Astrocyte of the spinal cord (primary cell): Measurements from ENCODE around the gene HS2ST1.

ENCODE experiments used
- DNase-seq: peaks from one replicate; pipeline ENCODE4 v3.0.0; 2011; ENCODE audit warnings: low read depth, low spot score
- H3K4me3 ChIP-seq: 2 replicates; pipeline ENCODE4 v1.5.1; 2011; ENCODE audit warnings: low read depth, mild to moderate bottlenecking, low read length, moderate library complexity
- in situ Hi-C: cut with HindIII; loops from 2 replicates; pipeline ENCODE4 v1.10.0; 2017; ENCODE audit warnings: low sequenced_read_pairs
- TF ChIP-seq, protein P1 (sequence below): IDR thresholded peaks from 2 replicates; pipeline ENCODE4 v1.5.1; 2012; ENCODE audit warnings: low read depth, mild to moderate bottlenecking, low read length, inconsistent platforms

HS2ST1 gene

DNA sequence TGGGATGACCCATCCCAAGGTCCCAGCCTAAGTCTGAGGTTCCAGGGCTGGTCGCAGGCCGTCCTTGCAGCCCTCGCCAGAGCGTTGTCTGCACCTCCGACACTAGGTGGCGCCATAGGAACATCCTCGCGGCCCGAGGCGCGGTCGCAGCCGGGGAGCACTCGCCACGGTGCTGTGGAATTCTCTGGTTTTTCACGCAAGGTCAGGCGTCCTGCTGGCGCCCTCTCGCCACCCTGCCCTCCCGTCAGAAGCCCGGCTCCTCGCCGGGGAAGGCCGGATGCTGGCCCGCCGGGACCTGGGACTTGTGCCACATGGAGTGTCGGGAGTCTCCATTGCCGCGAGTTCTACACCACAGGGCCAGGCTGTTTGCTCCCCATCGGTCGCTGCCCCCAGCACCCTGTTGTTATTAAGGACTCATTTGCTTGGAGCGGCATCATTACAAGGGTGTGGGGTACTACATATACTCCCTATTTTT is 217.4 kb downstream of the HS2ST1 start:
- DNase-seq: peak; percentile 79
- TF ChIP-seq, protein P1, sequence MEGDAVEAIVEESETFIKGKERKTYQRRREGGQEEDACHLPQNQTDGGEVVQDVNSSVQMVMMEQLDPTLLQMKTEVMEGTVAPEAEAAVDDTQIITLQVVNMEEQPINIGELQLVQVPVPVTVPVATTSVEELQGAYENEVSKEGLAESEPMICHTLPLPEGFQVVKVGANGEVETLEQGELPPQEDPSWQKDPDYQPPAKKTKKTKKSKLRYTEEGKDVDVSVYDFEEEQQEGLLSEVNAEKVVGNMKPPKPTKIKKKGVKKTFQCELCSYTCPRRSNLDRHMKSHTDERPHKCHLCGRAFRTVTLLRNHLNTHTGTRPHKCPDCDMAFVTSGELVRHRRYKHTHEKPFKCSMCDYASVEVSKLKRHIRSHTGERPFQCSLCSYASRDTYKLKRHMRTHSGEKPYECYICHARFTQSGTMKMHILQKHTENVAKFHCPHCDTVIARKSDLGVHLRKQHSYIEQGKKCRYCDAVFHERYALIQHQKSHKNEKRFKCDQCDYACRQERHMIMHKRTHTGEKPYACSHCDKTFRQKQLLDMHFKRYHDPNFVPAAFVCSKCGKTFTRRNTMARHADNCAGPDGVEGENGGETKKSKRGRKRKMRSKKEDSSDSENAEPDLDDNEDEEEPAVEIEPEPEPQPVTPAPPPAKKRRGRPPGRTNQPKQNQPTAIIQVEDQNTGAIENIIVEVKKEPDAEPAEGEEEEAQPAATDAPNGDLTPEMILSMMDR: peak; percentile 90
- in situ Hi-C loops: no loop called here
- peak overlapping the region; percentile 33 for H3K4me3 ChIP-seq

DNA sequence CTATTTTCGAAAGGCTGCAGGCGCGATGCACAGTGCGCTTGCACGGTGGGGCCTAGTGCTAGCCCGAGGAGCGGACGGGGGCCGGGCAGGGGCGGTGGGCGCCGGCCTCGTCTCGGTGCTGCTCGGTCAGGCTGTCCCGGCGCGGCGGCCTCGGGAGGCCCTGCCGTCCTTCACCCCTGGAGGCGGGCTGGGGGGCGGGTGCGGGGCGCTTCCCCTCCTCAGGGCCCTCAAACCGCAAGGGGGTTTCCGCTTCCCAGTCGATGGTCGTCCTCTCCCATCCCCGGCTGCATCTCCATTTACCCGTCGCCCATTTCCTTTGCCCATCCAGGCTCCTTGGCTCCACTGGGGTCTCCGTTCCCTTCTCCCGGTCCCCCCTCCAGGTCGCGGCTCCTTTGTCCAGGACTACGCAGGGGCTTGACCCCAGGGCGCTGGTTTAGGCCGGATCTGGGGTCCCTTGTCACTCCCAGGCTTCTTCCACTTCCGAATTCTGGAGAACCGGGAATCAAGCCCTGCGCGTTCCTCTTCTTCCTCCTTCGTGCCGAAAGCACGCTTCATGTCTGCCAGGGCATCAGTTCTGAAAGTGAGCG is 217.9 kb downstream of the HS2ST1 start:
- DNase-seq: no peak
- peak overlapping the region; percentile 33 for H3K4me3 ChIP-seq
- in situ Hi-C loops: no loop called here
- TF ChIP-seq, protein P1: no peak

GRCh38 chr1:87134061-87134460 is 219.6 kb downstream of the HS2ST1 start:
- no peak for DNase-seq
- H3K4me3 ChIP-seq: no peak overlapping the region
- in situ Hi-C loops: no loop called here
- TF ChIP-seq, protein P1: no peak

DNA sequence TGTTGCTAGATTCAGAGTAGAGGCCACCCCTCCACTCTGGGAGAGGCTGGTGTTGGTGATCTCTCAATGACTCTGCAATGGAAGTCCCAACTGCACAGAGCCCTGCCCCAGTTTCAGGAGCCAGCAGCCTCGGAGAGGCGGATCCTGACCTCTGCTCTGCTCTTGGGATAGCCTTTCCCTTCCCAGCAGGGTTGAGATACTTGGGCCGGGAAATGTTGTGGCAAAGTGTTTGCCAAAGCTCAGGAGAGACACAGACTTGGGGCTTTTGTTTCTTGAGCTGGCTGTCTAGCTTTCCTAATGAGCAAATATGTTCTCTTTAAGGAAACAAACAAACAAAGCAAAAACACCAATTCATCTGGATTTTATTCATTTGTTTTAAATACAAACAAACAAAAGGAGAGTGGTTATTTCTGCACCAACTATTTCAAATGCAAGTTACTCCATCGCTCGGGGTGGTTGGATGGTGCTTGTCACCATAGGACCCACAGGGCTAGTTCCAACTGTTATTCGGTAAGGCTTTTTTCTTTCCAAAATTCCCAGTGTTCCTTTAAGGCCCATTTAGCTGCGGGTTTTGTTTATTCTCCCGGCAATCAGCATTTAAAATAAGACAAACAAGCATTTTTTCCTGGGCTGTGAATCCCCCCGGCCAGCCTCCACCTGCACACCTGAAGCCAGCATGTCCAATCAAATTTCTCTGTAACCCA is 220.3 kb downstream of the HS2ST1 start:
- no peak overlapping the region for H3K4me3 ChIP-seq
- TF ChIP-seq, protein P1: no peak
- in situ Hi-C loops: no loop called here
- no peak for DNase-seq

GRCh38 chr1:87135329-87135712 is 220.9 kb downstream of the HS2ST1 start:
- in situ Hi-C loops: no loop called here
- TF ChIP-seq, protein P1: no peak
- no peak overlapping the region for H3K4me3 ChIP-seq
- no peak for DNase-seq

DNA sequence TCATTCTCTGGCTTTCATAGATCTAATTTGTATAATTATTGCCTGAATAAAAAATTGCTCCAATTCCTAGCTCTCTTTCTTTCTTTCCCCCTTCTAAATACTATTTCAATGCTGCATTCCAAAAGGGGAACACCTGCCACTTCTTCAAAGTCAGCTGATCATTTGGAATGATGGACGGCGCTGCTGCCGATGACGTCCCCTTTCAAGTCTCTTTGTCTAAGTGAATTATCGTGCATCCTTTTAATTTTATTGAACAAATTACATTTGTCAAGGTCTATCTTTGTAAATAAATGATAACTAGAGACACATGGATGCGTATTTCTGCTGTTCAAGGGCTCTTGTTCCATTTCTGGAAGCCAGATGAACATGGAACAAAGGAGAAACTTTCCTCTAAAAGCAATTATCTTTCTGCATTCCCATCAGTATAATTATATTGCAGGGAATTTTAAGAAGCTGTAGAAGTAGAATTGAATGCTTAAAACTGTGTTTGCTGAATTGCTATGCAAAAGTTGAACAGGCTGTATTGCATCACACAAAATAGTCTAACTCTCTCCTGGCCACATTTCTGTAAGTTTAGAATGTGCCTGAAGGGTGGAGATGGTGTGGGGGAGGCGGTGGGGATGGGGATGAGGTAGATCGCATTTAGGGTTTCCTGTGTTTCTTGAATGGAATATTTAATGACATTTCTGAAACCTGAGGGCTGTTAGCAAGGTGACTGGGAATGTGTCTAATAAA is 222.3 kb downstream of the HS2ST1 start:
- no peak overlapping the region for H3K4me3 ChIP-seq
- TF ChIP-seq, protein P1: no peak
- DNase-seq: no peak
- in situ Hi-C loops: no loop called here
